Breast epithelium (tissue), 4 donors: ENCODE results near the gene RPS14. TPM values are rescaled to one million over a fixed set of nuclear protein-coding genes. Genes with fewer than 3 reads are reported as not detected.

Source experiments
- DNase-seq, 2 donors: peaks; one replicate each; pipeline ENCODE4 v3.0.0-alpha.2; 2019; ENCODE audit warnings: low spot score in 2 of 2
- H3K27ac ChIP-seq, 2 donors: fragments of 200-600 bp; sonication (generic) in 1 of 2; one replicate each; pipeline ENCODE4 v1.5.1; 2016 to 2019; ENCODE audit warnings: mild to moderate bottlenecking in 1 of 2
- H3K27me3 ChIP-seq, 2 donors: fragments of 200-600 bp; sonication (generic) in 1 of 2; one replicate each; pipeline versions ENCODE4 v1.5.1 to v1.6.0; 2017 to 2019; ENCODE audit warnings: control low read depth in 1 of 2, mild to moderate bottlenecking in 1 of 2
- H3K36me3 ChIP-seq: fragments of 200-600 bp; one replicate; pipeline ENCODE4 v1.5.1; 2019
- H3K4me1 ChIP-seq, 2 donors: fragments of 200-600 bp; sonication (generic); one replicate each; pipeline ENCODE4 v1.5.1; 2016 to 2019; ENCODE audit warnings: control low read depth in 1 of 2
- H3K4me3 ChIP-seq, 3 donors: fragments of 200-600 bp; sonication (generic); 1 replicate in 2 of 3; 2 replicates in 1 of 3; pipeline ENCODE4 v1.5.1; 2016 to 2019; ENCODE audit warnings: mild to moderate bottlenecking in 3 of 3, moderate library complexity in 2 of 3
- H3K9me3 ChIP-seq, 2 donors: fragments of 200-600 bp; sonication (generic) in 1 of 2; one replicate each; pipeline ENCODE4 v1.5.1; 2016 to 2019; ENCODE audit warnings: control low read depth in 1 of 2
- POLR2A ChIP-seq: fragments of 450-650 bp; IDR thresholded peaks from one replicate; pipeline ENCODE4 v1.6.1; 2016; ENCODE audit warnings: antibody characterized with exemption, mild to moderate bottlenecking, moderate library complexity
- POLR2AphosphoS5 ChIP-seq, 3 donors: sonication (generic); formaldehyde crosslinking; IDR thresholded peaks; one replicate each; pipeline ENCODE4 v1.6.1; 2017; ENCODE audit warnings: antibody characterized with exemption in 3 of 3
- intact Hi-C: fragments of 100-400 bp; cut with DNase I; formaldehyde crosslinking; loops from one replicate; pipeline ENCODE4 v1.15.1; 2023; ENCODE audit warnings: low total_unique reads
- total RNA-seq, 3 donors: library from RNA; depleted of rRNA; stranded (reverse); fragments of >200 nt; gene quantifications; one replicate each; pipeline ENCODE4 v1.1.0, GENCODE V29; 2016
- TF ChIP-seq, protein P1 (sequence below), 3 donors: fragments of 450-650 bp; IDR thresholded peaks; one replicate each; pipeline ENCODE4 v1.5.1; 2016 to 2017; ENCODE audit warnings: antibody characterized with exemption in 3 of 3, mild to moderate bottlenecking in 3 of 3, moderate library complexity in 3 of 3

The RPS14 gene
- total RNA-seq, 3 donors from 2014 or later: 3,271 to 4,472 (median 4,011) TPM

DNA sequence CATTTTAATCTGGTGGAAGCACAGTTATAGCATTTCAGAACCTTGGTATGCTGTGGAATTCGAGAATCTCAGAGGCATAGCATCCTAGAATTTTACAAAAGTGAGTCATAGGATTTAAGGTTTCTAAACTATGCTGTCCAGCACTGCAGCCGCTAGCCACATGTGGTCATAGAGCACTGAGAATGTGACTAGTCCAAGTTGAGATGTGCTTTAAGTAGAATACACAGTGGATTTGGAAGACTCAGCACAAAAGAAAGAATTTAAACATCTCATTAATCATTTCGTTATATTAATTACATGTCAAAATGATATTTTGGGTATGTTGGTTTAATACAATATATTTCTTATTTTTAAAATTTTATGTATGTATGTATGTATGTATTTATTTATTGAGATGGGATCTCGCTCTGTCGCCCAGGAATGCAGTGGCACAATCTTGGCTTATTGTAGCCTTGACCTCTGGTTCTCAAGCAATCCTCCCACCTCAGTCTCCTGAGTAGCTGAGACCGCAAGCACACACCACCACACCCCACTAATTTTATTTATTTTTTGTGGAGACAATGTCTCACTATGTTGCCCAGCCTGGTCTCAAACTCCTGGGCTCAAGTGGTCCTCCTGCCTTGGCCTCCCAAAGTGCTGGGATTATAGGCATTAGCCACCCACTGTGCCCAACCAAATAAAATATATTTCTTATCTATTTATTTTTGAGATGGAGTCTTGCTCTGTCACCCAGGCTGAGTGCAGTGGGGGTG, 20.4 kb upstream of the RPS14 start:
- H3K9me3 ChIP-seq: no peaks in the 10 kb centered on the region
- intact Hi-C loops: loop anchor here (10.0 kb wide), 1 partner anchor 185 kb away; no protein-coding TSS in a partner anchor
- no peak for DNase-seq
- no peak overlapping the region for H3K27ac ChIP-seq
- no peak overlapping the region for H3K4me3 ChIP-seq
- H3K36me3 ChIP-seq: no peaks in the 10 kb centered on the region
- peaks cover 0 to under 1% of the 10 kb centered on the region in 2 donors for H3K4me1 ChIP-seq
- no peak for TF ChIP-seq POLR2AphosphoS5 (IDR thresholded peaks at IDR 0.05)
- TF ChIP-seq, protein P1, sequence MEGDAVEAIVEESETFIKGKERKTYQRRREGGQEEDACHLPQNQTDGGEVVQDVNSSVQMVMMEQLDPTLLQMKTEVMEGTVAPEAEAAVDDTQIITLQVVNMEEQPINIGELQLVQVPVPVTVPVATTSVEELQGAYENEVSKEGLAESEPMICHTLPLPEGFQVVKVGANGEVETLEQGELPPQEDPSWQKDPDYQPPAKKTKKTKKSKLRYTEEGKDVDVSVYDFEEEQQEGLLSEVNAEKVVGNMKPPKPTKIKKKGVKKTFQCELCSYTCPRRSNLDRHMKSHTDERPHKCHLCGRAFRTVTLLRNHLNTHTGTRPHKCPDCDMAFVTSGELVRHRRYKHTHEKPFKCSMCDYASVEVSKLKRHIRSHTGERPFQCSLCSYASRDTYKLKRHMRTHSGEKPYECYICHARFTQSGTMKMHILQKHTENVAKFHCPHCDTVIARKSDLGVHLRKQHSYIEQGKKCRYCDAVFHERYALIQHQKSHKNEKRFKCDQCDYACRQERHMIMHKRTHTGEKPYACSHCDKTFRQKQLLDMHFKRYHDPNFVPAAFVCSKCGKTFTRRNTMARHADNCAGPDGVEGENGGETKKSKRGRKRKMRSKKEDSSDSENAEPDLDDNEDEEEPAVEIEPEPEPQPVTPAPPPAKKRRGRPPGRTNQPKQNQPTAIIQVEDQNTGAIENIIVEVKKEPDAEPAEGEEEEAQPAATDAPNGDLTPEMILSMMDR (IDR thresholded peaks at IDR 0.05): no peak
- TF ChIP-seq POLR2A: no peak
- no peaks in the 10 kb centered on the region for H3K27me3 ChIP-seq

DNA sequence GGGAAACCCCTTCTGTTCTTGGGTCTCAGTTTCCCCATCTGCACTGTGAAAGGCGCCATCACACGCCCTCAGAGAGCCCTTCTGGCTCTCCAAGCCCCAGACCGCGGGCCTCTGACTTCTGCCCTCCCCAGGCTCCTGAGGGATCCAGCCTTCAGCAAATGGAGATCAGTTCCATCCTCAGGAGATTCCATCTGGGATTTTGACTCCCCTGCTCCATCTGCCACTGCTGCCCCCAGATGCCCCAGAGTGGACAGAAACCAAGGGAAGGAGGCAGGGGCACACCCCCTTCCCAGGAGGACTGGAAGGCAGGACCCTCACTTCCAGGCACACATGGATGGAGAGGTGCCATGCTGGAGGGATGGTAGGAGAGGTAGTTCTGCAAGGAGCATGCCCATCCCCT, 18.7 kb upstream of the RPS14 start:
- no peak for DNase-seq
- intact Hi-C loops: loop anchor here (10.0 kb wide), 1 partner anchor 187 kb away; no protein-coding TSS in a partner anchor
- H3K27ac ChIP-seq: no peak overlapping the region

DNA sequence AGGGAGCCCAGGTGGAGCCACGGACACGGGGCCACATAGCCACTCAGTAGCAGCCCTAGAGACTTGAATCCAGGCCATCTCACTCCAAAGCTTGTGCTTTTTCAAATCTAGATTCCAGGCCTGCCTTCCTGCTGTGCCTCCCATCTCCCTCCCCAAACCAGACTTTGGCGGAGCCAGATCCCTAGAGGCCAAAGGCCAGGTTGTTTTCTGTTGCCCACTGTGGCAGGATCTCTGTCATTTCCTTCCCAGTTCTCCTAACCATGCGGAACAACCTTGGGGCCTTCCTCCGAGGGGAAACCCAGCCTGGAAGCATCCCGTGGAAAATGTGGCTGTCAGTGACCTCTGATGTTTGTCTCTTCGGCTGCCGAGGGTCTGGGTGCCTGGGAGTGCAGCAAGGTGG, 16.4 kb upstream of the RPS14 start:
- no peak overlapping the region for H3K4me3 ChIP-seq
- H3K27ac ChIP-seq: peak overlapping the region; percentile 66 to 83
- H3K4me1 ChIP-seq: peaks cover 0 to 4% of the 10 kb centered on the region in 2 donors
- no peaks in the 10 kb centered on the region for H3K9me3 ChIP-seq
- no peaks in the 10 kb centered on the region for H3K27me3 ChIP-seq
- no peak for DNase-seq
- intact Hi-C loops: loop anchor here (10.0 kb wide), 1 partner anchor 189 kb away; no protein-coding TSS in a partner anchor
- H3K36me3 ChIP-seq: no peaks in the 10 kb centered on the region
- TF ChIP-seq POLR2AphosphoS5 (IDR thresholded peaks at IDR 0.05): peak in 2 of 3 donors; percentile 49 to 58
- TF ChIP-seq, protein P1 (IDR thresholded peaks at IDR 0.05): no peak
- TF ChIP-seq POLR2A: no peak

More for the DNA sequence above, 18.7 kb upstream of the RPS14 start:
- H3K4me3 ChIP-seq: no peak overlapping the region
- H3K36me3 ChIP-seq: no peaks in the 10 kb centered on the region
- no peaks in the 10 kb centered on the region for H3K9me3 ChIP-seq
- H3K27me3 ChIP-seq: no peaks in the 10 kb centered on the region
- TF ChIP-seq, protein P1 (IDR thresholded peaks at IDR 0.05): no peak
- no peak for TF ChIP-seq POLR2AphosphoS5 (IDR thresholded peaks at IDR 0.05)
- no peak for TF ChIP-seq POLR2A
- H3K4me1 ChIP-seq: peaks cover 0 to 4% of the 10 kb centered on the region in 2 donors

DNA sequence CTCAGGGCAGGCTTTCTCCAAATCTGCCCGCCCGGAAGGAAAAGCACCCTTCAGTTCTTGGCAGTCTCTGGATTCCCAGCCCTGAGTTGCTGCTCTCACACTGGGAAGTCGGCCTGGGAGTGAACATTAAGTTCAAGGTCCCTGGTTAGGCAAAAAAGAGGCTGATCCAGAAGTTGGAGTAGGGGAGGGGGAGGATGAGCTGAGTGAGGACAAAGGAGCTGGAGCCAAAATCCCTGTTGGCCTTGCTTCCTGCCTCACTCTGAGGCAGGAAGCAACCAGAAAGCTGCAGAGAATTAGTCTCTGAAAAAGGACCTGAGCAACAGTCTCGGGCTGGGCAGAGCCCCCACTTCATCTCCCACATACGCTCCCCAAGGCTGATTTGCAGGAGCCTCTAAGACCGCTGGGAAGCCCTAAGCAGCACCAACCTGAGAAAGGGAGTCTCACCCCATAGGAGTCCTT, 15.0 kb upstream of the RPS14 start:
- Histone ChIP-seq H3K4me3 (no peak overlapping the region), H3K36me3 (no peaks in the 10 kb centered on the region), H3K9me3 (no peaks in the 10 kb centered on the region), H3K27ac (peak overlapping the region; percentile 66 to 83), H3K4me1 (peaks cover 0 to 7% of the 10 kb centered on the region in 2 donors), H3K27me3 (no peaks in the 10 kb centered on the region)
- intact Hi-C loops: loop anchor here (5.0 to 10.0 kb wide), 2 partner anchors 73 to 190 kb away; no protein-coding TSS in a partner anchor
- TF ChIP-seq POLR2AphosphoS5 (IDR thresholded peaks at IDR 0.05) (no peak), POLR2A (no peak)
- TF ChIP-seq, protein P1 (IDR thresholded peaks at IDR 0.05): no peak
- no peak for DNase-seq

DNA sequence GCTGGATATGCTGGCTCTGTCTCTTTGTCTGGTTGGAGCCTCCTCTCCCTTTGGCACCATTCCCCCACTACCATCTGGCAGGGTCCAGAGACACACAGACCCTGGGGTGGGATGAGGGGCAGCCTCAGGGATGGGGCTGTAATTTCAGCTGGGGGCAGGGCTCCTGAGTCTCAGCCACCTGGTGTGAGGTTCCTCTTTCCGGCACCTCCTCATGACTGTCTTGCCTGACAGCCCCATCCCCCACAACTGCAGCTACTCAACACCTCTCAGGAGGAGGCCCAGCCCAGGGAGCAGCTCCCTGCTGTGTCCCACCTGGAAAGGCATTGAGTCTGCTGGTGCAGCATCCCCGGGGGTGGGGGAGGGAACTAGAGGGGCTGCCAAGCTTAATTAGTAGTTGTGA, 11.7 kb upstream of the RPS14 start:
- peak overlapping the region; percentile 46 to 66 for H3K27ac ChIP-seq
- no peak overlapping the region for H3K4me3 ChIP-seq
- H3K27me3 ChIP-seq: no peaks in the 10 kb centered on the region
- H3K9me3 ChIP-seq: no peaks in the 10 kb centered on the region
- no peak for DNase-seq
- no peaks in the 10 kb centered on the region for H3K36me3 ChIP-seq
- intact Hi-C loops: loop anchor here (5.0 to 10.0 kb wide), 2 partner anchors 76 to 194 kb away; no protein-coding TSS in a partner anchor
- TF ChIP-seq, protein P1 (IDR thresholded peaks at IDR 0.05): no peak
- TF ChIP-seq POLR2A (no peak), POLR2AphosphoS5 (IDR thresholded peaks at IDR 0.05) (no peak)
- H3K4me1 ChIP-seq: peaks cover 0 to 13% of the 10 kb centered on the region in 2 donors
